HG03558 (cell line): Measurements from ENCODE around the gene IL18.
"Not testable (repeated sequence)": the region's sequence is repeated elsewhere in the genome, so short reads cannot be mapped to it uniquely, and the experiment has no call there.

Source experiments
- ATAC-seq: cut with Tn5 transposase; IDR thresholded peaks from one replicate; pipeline ENCODE4 v1.9.1; 2021; ENCODE audit warnings: moderate number of reproducible peaks; ENCODE audit not compliant: unreplicated experiment; ENCODE audit errors: extremely low read depth

IL18 gene

DNA sequence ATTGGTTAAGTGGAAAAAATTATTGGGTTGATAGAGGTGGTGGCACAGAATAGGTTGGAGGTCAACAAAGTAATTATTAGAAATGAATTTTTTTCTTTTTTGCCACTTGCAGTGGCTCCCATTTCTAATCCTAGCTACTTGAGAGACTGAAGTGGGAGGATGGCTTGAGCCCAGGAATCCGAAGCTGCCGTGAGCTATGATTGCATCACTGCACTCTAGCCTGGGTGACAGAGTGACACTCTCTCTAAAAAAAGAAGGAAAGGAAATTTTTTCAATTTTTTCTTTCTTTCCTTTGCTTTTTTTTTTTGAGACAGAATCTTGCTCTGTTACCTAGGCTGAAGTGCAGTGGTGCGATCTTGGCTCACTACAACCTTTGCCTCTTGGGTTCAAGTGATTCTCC, 9.3 kb upstream of the IL18 start:
- no peak for ATAC-seq

DNA sequence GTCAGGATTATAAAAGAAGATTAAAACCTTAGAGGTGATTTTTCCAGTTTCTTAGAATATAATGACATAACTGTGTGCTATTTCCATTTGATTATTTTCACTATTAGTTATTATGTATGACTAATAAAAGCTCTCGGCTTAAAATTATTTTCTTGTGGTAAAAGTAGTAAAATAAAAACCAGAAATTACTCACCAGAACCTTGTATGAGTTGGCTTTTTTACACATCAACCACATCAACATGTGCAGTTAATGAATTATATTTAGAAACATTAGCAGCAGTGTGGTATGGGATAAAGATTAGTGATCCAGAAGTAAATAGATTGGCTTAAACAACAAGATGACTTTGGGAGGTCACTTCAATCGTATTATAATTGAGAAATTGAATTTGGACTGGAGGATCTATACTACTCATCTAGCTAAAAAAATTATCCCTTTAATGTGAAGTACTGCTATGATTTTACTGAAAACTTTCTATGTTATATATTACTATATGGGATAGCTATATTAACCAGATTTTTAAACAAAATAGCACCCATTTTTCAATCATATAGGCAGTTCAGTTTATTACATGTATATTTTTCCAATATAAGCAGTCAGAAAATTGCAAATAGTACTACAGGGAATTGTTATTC, 8.6 kb upstream of the IL18 start:
- ATAC-seq: peak; percentile 61

DNA sequence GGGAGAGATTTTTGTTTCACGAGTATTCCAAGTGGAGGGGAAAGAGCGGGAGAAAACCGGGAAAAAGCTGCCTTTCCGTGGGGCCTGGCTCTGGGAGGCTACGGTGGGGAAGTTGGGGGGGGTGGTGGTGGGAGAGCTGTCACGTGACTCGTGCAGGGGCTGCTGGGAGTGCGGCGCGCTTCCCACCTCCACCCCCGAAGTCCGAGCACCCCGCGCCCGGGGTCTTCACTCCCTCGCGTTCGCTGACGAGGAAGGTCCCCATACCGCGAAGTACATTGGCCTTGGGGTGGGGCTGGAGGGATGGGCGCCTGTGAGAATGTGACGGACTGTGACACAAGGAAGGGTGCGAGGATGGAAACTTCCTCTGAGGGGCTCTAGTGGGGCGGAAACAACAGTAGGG, 3.3 kb upstream of the IL18 start, which contains the start of gene TEX12:
TSS of gene TEX12 (plus strand) at position 228 of the 400 bp plus-strand sequence. CDS start 1,897 bp downstream, outside the sequence.
- ATAC-seq: no peak

DNA sequence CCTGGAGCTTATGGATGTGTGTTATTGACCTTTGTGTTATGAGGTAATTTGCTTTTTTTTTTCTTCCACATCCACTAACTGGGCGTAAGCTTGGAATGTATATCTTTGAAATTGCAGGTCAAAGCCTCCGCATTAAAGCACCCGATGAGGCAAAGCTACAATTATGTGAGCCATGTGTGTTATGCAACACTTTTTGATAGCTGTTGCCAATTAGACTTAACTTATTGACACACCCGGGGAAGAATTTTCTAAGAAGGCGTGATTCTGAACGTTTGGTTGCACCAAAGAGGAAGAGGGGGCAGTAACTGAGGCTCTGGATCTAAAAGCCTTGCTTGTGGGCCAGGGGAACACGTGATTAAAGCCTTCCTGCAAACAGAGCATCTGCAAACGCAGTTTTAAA, 2.7 kb upstream of the IL18 start:
- ATAC-seq: no peak

DNA sequence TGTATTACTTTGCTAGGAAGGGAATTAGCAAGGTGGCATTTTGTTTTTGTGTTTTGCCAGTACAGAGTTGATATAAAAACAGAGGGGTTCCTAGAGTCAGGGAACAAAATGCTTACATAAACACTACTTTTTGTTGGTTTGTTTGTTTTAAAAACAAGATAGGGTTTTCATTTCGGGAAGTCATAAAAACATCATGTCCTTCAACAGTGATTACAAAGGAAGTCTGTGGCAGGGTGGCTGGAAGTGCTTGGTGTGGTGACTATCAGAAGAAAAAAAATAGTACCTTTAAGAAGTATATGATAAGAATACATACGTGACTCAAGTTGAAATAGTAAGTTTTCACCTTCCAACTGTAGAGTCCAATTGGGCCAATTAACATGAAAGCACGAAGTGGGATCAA, 1.2 kb upstream of the IL18 start:
- ATAC-seq: no peak

DNA sequence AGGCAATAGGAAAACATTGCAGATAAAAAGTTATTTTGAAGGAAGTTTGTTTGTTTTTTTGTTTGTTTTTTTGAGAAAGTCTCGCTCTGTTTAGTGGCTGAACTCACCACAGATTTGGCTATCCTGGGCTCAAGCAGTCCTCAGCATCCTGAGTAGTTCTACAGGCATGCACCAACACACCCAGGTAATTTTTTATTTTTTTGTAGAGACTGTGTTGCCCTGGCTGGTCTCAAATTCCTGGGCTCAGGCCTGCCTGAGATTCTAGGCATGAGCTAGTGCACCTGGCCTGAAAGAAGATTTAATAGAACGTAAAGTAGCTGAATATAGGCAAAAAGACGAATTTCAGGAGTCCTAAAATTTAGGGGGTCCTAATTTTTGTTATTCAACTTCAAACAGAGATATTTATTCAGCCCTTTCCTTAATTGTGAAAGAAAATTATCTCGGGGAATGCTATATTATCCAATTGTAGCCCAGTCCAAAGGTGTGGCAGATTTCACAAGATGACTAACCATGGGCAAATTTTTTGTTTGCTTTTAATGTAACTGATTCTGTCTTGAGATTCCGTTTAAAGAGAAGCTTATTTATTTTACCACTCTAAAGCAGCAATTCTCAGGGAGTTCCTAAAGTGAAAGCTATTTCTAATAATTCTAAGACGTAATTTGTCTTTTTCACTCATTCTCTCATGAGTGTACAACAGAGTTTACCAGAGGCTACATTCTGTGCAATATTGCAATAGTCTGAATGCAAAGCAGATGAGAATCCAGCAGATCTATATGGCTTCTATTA, 940 bp downstream of the IL18 start:
- no peak for ATAC-seq

DNA sequence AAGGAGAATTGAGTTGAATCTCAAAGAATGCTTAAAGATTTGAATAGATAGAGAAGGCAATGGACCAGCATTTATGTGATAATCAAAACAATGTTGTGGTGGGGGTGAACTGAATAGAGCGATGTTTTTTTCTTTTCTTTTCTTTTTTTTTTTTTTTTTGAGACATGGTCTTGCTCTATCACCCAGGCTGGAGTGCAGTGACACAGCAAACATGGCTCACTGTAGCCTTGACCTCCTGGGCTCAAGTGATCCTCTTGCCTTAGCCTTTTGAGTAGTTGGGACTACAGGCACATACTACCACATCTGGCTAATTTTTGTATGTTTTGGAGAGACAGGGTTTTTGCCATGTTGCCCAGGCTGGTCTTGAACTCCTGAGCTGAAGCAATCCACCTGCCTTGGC, 1.7 kb downstream of the IL18 start:
- not testable (repeated sequence) for ATAC-seq

DNA sequence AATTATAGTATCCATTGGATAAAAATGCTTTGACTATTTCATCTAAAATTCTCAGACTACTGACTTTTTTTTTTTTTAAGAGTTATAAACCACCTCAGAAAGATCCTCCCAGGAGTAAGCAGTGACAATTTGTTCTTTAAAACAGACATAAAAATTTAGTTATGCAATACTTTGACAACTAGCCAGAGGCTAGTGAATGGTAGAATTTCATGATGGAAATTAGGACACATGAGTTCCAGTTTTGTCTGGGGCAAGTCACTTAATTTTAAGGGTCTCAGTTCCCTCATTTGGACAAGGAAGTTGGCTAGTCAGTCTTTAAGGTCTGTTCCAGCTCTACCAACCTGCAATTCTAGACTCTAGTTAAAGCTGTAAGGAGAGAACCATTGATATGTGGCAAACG, 2.9 kb downstream of the IL18 start:
- ATAC-seq: no peak

DNA sequence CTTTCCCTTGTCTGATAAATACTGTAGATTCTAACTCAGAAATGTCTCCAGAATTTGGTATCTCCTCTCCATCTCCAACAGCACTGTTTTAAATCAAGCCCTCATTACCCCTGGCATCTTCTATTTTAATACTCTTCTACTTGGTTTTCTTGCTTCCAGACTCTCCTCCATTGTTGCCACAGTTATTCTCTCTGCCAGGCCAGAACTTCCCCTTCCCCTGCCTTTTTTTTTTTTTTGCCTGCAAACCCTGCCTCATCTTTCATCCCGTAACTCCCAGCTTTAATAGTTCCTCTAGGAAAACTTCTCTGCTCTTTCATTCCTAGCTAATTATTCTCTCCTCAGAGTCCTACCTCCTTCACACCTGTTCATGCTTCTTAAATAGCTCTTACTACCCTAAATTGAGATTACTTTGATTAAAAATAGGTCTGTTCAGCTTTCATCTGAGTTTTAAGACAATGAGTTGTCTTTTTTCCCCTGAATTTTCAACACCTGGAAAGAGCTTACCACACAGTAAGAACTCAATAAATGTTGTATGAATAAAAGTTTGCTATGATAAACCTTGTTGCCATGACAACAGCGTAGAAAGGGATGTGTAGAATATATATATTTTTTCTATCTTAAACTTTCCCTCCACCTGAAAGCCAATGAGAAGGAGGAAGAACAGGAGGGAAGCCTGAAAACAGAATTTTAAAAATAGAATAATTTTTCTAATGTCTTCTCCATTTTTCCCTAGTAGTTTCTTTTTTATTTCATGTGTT, 3.6 kb downstream of the IL18 start:
- no peak for ATAC-seq

DNA sequence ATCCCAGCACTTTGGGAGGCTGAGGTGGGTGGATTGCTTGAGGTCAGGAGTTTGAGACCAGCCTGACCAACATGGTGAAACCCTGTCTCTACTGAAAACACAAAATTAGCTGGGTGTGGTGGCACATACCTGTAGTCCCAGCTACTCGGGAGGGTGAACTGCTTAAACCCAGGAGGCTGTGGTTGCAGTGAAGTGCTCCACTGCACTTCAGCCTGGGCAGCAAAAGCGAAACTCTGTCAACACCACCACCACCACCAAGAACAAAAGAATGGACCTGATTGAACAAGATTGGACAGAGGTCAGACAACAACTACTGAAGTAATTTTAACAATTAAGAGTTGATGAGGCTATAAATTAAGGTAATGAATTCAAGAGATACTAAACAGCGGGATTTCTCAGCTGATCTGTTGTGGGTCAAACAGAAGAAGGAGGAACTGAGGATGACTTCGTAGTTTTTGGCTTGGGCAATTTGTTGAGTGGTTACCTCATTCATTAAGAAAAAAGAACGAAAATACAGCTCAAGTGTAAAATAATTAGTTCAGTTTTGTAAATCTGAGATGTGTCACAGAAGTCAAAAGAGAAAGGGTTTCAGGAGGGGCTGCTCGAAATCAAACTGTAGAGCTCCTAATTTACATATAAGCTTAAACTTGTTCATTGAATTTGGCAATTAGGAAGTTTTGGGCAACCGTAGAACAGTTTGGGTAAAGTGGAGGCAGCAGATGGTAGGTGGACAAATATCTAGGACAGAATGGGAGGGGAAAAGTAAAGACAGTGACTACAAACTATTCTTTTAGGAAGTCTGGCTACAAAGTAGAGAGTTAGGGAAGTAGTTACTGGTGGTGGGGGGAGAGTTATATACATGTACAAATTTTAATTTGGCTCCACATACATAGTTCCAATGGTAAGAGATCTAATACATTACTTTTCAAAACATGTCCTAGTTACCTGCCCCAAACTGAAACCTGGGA, 4.5 kb downstream of the IL18 start:
- ATAC-seq: no peak

DNA sequence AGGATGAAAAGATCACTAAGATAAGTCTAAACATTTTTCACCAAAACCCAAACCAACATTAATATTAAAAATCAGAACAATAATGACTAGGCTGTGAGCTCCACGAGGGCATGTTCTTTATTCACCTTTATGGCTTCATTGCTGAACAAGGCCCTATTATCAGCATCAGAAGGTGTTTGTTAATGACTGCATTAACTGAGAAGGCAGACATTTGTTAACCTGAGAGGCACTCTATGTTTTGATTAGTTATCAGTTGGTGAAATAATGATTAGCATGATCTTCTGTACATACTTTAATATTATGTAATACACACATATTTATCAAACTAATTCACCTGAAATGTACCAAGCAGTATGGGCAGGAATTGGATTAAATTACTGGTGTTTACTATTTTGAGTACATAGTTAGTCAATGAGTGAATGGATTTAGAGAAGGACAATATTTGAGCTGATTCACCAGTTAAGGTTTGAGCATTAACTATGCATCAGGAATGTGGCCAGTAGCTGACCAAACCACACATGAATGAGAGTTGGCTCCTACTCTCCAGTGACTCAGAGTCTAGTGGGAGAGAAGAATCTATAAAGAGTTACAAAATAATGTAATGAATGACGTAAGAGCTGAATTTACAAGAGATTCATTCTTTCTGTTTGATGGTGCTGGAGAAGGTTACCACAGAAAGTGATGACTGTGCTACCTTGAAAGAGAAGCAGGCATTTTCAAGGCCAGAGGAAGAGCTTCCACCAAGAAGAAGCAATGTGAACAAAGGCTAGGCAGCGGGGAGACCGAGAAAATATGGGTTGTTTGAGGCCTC, 6.7 kb downstream of the IL18 start:
- no peak for ATAC-seq

DNA sequence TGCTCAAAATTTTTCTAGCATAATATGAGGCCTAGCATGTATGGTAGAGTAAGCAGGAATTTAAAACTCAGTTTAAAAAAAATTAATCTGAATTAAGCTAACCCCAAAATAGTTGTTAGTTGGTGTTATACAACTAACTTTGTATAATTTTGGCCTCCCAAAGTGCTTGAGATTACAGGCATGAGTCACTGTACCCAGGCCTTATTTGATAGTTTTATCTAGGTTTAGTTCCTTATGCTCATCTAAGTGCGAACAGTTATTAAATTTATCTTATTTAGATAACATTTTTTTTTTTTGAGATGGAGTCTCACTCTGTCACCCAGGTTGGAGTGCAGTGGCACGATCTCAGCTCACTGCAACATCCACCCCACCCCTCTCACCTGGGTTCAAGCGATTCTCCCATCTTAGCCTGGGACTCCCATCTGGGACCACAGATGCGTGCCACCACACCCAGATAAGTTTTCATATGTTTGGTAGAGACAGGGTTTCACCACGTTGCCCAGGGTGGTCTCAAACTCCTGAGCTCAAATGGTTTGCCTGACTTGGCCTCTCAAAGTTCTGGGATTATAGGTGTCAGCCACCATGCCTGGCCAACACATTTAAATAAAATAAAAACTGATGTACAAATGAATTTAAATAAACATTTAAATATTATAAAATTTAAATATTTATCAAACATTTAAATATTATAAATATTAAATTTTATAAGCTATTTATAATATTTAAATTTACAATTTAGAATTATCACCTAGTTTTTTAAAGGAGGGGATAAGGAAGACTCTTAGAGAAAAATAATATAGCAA, 7.5 kb downstream of the IL18 start:
- no peak for ATAC-seq

DNA sequence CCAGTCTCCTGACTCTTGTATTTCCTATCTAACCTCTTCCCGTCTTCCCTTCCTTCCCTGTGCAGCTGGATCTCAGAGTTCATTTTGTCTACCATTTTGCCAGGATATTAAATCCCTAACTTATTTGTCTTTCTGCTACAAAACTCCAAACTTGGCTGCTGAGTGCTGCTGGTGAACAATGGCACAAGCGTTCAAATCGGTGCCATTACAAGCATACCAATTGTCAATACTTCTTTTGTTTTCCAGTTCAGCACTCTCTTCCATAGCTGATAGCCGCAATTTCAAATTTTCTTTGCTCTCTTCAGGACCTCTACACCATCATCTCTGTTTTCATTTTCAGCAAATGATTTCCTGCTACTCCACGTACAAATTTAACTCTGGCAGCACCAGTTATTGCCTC, 13.4 kb downstream of the IL18 start:
- no peak for ATAC-seq

DNA sequence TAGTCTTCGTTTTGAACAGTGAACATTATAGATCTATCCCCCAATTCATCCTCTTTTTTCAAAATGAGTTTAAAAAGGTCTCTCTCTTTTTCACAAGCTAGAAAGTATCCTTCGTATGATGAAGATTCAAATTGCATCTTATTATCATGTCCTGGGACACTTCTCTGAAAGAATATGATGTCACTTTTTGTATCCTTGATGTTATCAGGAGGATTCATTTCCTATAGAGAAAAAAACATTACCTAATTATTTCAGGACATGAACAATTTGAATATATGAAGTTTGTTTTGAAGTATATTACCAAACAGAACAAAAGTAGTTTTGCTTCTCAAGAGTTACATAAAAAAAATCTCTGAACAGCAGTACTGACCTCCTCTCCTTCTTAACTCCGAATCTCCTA, 20.3 kb downstream of the IL18 start:
- ATAC-seq: no peak

DNA sequence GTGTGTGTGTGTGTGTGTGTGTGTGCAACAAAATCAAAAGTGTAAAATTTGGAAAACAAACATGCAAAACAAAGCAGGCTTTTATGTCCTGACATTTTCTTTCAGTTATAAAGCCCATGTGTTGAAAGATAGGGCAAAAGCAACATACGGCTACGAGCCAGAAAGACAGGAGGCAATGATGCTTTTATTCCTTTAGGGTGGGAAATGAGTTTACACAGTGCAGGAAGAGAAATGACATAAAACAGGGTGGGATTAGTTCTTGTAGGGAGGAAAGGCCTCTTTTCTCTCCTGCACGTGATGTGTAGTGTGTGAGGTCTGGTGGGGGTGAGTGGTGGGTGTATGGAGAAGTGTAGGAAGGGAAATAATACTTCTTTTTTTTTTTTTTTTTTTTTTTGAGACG, 29.4 kb downstream of the IL18 start:
- ATAC-seq: no peak

DNA sequence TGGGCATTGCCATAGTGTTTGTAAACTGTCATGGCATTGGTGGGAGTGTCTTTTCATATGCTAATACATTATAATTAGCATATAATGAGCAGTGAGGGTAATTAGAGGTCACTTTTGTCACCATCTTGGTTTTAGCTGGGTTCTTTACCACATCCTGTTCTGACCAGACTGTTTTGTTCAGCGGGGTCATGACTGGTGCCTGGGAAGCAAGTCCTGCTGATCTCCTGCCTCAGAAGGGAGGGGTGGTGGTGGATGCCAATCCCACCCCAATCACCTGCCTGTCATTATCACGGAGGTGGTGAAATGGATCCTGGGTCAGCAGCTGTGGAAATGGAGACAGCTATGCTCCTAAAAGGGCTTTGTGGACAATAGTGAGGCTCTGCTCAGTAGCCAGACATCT, 31.2 kb downstream of the IL18 start:
- no peak for ATAC-seq

DNA sequence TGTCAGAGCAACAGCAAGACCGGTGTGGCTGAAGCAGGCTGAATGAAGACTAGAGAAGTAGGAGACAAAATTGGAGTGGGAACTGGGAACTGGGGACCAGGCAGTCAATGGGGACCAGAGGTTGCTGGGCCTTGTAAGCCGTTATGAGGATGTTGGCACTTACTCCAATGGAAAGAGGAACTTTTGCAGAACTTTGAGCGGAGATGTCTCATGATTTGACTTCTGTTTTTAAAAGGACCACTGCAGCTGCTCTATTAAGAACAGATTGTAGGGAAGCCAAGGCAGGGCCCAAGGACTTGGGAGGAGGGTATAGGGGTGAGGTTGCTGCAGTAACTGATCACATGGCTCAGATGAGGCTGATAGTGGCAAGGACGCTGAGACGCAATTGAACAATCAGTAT, 34.2 kb downstream of the IL18 start:
- ATAC-seq: no peak

DNA sequence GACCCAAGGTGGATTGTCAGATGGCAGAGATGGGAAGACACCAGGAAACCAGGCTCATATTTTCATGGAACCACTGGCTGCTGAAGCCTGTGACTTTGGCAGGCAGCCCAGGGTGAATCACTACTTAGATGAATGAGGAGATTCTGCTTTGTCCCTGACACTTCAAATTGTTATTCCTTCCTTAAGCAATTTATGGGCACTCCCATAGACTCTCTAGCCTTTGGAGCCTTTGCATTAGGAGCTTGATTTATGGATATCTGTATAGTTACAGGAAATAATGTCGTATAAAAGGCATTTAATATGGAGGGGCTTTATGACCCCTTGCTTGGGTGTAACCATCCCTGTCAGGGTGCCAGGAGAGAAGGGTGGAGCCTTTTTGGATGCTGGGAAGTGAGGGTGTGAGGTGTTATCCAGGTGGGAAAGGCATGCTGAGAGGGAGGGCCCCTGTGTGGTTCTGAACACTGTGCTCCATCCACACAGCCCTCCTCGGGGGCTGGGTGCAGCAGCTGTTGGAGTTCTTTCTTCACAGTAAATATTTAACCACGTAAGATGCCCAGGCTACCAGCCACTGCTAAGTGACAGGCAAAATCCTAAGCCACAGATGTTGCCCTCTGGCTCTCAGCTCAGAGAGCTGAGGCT, 35.3 kb downstream of the IL18 start:
- no peak for ATAC-seq
